C4-2B (cell line): ENCODE measurements around the gene CASKIN1.
"Not testable (repeated sequence)": the region's sequence is repeated elsewhere in the genome, so short reads cannot be mapped to it uniquely, and the experiment has no call there.

ENCODE experiments used
- CTCF ChIP-seq: fragments of 450-650 bp; conservative IDR thresholded peaks from 2 replicates; pipeline ENCODE4 v1.5.1; 2017; ENCODE audit warnings: mild to moderate bottlenecking
- ZFX ChIP-seq: fragments of 450-650 bp; IDR thresholded peaks from 2 replicates; pipeline ENCODE4 v1.6.1; 2017

GRCh38 chr16:2129251-2129650 lies 67.2 kb downstream of the CASKIN1 start:
- TF ChIP-seq CTCF, ZFX: not testable (repeated sequence)
